Activated naive CD8-positive, alpha-beta T cell treated with anti-CD3 and anti-CD28 coated beads, Interleukin-2, amount 50 U/mL, for 16 hours (primary cell): ENCODE results near the gene DUSP6.

Source experiments
- DNase-seq: peaks from one replicate; pipeline ENCODE4 v3.0.0-alpha.2; 2020; ENCODE audit warnings: low read depth, low spot score

Gene DUSP6

GRCh38 chr12:89373763-89374572, 21.7 kb upstream of the DUSP6 start:
- DNase-seq: no peak

GRCh38 chr12:89372584-89373370, 20.5 kb upstream of the DUSP6 start:
- no peak for DNase-seq

- DNase-seq: no peak
Observed at GRCh38 chr12:89370850-89371249, 18.5 kb upstream of the DUSP6 start.

DNA sequence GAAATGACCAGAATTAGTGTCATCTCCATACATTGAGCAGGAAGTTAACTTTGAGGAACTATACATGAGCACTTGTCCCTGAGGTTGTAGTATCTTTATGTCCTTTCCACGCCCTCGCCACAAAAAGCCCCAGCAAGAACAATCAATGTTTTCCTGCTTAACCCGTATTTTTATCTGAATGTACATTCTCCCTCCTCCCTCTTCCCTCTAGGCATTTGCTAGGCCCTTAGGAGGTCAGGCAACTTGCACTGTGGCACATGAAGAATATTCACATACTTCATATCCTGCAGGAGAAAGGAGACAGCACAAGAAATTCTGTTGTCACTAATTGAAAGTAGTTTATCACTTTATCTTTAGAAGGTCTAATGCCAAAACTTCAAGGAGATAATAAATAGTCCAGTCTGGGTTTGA, 18.1 kb upstream of the DUSP6 start:
- DNase-seq: no peak

DNA sequence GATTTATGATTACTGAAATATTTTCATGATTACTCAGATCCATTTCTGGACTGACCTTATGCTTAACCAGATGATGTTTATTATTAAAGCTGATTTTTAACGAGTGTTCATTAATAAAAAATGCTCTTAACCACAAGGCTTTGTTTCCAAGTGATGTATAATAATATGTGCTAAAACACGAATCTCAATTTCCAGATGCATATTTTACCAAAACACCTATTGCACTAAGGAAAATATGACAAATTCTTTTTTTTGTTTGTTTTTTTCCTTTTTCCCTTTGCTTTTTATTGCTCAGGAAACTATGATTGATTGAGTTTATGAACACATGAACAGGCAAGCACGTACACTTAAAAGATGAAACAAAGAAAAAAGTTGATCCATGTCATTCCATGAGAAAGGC, 16.9 kb upstream of the DUSP6 start:
- DNase-seq: no peak

DNA sequence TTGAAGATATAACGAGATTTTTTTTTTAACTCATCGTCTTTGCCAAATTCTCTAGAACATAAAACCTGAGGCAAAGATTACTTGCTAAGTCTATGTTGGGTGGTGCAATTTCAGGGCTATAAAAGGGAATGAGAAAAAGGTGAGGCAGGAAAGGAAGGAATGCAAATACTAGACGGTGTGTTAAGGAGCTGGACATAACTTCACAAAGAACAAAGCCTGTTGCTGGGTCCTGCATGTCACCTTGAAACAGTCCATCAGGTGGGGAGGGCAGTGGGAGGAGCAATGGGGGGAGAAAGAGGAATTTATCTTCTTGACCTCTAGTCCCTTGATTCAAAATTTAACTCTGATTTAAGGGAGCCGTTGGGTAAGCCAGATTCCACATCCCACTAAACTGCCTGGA, 16.1 kb upstream of the DUSP6 start:
- no peak for DNase-seq

GRCh38 chr12:89366676-89367364, 14.5 kb upstream of the DUSP6 start:
- DNase-seq: no peak

DNA sequence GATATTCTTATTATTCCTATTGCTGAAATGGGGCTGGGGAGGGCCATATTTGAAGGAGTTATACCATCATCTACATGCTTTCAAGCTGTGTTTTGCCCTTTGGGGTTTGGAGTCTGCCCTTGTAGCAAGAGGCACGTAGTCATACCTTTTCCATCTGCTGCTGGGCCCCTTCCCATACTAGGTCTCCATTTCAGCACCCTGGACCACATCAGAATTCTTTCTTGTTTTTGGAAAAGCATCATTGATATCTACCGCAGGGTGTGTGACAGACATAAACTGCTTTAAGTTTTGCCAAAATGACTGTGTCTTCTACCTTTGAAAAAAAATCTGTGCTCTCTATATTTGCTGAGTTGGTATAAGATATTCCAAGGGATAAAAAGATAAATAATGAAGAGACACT, 12.3 kb upstream of the DUSP6 start:
- no peak for DNase-seq

- DNase-seq: no peak
Observed at GRCh38 chr12:89364058-89364457, 11.8 kb upstream of the DUSP6 start.

- no peak for DNase-seq
Observed at GRCh38 chr12:89363582-89363981, 11.3 kb upstream of the DUSP6 start.

DNA sequence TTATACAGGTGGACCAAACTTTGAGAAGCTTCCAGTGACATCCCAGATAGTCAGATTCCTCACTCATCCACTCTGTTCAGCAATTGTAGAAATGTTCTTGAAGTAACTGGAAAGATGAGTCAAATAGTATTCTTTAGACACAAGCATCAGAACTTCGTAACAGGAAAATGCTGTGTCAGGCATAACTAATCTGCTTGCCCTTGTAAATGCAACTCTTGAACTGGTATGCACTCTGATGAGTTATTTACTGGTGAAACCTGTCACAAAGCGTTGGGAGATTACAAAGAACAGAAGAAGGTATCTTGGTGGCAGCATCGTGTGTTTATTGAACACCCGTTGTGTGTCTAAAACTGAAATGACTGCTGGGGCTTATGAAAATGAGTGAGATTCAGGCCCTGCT, 10.8 kb upstream of the DUSP6 start:
- DNase-seq: no peak

DNA sequence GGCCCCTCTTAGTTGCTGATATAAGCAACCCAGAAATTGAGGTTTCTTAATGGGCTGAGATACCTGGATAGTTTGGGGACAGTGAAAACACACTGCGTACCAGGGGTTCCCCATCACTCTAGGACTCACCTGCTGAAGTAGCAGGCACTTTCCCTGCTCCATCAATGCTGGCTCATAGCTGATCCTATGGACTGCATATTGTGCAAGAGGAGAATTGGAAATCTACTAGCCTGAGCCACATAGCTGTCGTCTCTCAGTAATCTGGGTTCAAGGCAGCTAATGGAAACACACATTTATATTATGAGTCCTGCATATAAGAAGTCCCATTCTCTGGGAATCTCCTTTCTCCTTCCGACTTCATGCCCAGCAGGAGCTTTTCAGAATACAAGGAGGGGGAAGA, 7.3 kb upstream of the DUSP6 start:
- DNase-seq: no peak

DNA sequence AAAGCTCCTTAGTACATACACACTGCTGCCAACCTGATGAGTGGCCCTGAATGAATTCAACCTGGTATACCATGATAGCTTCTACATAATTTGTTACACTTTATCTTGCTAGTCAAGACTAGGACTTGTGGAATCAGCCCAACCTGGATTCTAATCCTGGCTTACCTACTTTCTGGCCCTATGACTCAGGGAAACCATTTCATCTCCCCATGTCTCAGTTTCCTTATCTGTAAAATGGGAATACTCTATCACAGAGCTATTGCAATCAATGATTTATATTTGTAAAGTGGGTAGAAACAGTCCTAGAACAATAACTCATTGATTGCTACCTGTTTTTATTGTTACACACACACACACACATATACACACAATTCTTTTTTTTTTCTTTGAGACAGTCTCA, 6.5 kb upstream of the DUSP6 start:
- DNase-seq: no peak

DNA sequence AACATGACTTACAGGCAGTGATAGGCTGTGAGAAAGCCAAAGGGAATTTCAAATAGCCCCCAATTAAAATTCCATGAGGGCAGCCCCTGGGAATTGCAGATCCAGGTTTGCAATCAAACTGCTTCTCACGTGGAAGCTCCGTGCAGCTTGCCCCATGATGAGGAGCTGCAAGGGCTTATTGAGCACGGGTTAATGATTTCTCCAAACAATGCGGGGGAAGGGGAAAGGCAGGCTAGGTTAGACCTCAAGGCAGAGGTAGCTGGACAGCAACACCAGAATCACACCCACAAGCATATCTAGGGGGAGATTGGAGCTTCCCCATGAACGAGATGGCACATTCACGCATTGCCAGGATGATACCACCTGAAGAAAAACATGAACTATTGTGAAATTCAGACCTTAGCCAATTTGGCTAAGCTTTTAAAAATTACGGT, 5.0 kb upstream of the DUSP6 start:
- DNase-seq: no peak

DNA sequence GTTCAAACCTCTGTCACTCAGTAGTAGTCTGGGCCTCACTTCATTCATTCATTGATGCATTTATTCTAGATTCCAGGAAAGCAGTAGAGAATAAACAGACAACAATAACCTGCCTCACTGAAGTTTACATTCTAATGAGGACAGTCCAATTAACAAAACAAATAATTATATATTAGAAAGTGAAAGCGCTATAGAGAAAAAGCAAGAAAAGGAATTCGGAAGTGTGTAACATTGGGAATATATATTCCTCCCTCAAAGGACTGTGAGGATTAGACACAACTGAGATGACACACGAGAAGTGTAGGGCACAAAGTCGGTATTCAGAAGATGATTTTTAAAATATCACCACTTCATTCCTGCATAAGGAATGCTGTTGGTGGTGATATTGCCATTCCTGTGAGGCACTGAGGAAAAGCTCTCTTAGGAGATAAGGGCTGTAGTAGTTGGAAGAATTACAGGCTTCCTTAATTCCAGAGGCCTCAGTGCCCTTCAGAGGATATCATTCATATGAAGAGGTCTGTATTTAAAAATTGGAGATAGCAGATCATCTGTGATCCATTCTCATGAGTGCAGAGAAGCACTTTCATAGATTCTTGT, 3.9 kb upstream of the DUSP6 start:
- DNase-seq: no peak

- DNase-seq: no peak
Observed at GRCh38 chr12:89355243-89356068, 3.2 kb upstream of the DUSP6 start.

GRCh38 chr12:89354612-89355067, 2.3 kb upstream of the DUSP6 start:
- DNase-seq: no peak

DNA sequence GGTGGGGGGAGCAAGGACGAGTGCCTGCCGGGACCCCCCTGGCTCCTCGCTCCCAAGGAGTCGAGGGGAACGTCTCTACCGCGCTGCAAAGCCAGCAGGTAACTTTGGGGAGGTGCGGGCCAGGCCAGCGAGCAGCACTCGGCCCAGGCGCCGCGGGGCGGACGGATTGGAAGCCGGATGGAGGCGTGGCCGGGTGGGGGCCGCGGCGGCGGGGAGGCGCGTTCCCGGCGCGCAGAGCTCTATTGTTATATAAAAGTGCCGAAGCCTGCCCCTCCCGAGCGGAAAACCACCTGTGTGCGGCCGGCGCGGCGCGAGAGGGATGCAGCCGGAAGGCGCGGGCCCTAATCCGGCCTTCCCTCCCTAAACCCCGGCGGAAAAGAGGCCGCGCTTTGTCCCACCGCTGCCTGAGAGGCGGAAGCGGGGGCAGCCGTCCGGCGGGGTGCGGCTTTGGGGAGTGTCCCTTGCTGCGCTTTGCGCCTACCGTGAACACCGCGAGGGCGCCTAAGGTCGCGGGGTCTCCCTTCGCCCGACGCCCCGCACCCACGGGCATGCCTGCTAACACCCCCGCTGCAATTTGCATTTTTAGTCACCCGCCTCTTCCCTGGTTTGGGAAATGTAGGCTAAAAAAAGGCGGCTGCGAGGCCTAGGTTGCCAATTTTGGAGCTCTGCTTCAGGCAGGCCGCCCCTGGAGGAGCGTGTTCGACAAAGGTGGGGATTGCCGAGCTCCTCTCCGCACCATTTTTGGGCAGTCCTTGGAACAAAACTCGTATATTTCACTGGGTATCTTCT, 1.7 kb upstream of the DUSP6 start:
- peak; percentile 22 for DNase-seq

DNA sequence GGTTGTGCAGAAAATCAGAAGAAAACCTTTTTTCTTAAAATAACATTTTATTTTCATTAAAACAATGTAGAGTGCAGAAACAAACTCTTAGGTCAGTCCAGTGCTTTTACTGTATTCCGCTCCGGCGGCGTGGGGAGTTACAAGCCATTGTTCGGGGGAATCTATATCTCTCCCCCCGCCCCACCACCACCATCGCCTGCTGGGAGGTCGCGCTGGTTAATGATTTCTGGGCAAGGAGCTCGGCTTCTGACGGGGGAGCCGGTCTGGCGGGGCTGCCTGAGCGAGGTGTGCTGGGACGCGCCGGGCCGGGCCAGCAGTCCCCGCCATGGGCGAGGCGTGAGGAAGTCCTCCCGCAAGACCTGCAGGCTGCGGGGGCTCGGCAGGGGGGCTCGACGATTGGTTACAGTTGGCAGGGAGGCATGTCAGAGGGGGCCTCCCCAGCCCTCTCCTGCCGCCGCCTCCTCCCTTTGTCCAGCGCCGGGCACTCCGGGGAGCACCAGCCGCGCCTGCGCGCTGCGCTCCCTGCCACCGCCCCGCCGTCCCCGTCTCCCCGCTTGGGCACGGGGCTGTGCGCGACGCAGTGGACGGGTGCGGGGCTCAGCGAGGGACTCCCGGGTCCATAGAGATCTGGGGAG, 1.0 kb upstream of the DUSP6 start:
- DNase-seq: no peak

DNA sequence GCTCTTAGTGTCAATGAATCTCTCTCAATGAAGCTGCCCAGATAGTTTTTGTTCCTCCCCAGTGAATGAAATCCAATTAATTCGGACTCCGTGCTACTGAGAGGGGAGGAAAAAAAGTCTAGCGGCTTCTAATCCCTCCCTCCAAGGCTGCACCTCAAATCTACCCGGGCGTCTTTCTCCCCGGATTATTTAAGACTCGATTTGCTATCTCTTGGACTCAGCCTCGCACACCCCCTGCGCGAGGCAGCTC, 134 bp downstream of the DUSP6 start:
- DNase-seq: no peak
